GM18868 (cell line): ENCODE measurements around the gene FAM221A.
"Not testable (repeated sequence)": the region's sequence is repeated elsewhere in the genome, so short reads cannot be mapped to it uniquely, and the experiment has no call there.

Source experiments
- ATAC-seq: cut with Tn5 transposase; IDR thresholded peaks from one replicate; pipeline ENCODE4 v1.9.1; 2021; ENCODE audit warnings: mild to moderate bottlenecking, moderate library complexity; ENCODE audit not compliant: unreplicated experiment

The FAM221A gene, protein sequence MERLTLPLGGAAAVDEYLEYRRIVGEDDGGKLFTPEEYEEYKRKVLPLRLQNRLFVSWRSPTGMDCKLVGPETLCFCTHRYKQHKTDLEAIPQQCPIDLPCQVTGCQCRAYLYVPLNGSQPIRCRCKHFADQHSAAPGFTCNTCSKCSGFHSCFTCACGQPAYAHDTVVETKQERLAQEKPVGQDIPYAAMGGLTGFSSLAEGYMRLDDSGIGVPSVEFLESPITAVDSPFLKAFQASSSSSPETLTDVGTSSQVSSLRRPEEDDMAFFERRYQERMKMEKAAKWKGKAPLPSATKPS

GRCh38 chr7:23679898-23680413 is at the start of gene FAM221A:
Gene FAM221A (plus strand): TSS chr7:23680199. CDS start chr7:23680219, 20 bp downstream.
- ATAC-seq, result peak; percentile 98

DNA sequence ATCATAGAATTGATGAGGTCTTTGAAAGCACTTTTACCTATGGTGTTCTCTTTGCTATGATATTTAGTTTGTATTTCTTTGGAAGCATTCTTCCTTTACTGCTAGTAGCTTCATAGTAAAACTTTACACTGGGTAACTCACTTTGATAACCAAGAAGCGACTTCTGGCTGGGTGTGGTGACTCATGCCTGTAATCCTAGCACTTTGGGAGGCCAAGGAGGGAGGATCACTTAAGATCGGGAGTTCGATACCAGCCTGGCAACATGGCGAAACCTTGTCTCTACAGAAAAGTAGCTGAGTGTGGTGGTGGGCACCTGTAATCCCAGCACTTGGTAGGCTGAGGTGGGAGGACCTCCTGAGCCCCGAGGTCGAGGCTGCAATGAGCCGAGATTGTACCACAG is 46.6 kb upstream of the FAM221A start:
- ATAC-seq, result no peak

GRCh38 chr7:23645822-23646221 is 34.2 kb upstream of the FAM221A start:
- no peak for ATAC-seq

DNA sequence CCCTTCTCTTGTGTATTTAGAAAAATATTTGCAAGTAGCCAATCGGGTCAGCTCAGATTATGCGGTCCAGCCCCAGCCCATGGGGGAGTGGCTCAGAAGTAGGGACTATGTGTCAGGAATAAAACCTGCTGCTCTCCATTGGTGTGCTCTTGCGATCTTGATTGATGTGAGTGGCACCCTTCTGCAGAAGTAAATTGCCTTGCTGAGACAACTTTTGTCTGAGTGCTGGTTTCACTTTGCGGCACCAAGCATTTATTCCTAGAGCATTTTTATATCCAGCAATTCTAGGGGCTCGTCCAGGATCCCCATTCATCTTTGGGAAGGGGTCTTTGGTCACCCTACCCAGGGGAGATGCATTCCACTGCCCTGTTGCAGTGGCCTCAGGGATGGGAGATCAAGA is 26.1 kb upstream of the FAM221A start:
- no peak for ATAC-seq

- ATAC-seq, result no peak
Measured at GRCh38 chr7:23654508-23654907, 25.5 kb upstream of the FAM221A start.

DNA sequence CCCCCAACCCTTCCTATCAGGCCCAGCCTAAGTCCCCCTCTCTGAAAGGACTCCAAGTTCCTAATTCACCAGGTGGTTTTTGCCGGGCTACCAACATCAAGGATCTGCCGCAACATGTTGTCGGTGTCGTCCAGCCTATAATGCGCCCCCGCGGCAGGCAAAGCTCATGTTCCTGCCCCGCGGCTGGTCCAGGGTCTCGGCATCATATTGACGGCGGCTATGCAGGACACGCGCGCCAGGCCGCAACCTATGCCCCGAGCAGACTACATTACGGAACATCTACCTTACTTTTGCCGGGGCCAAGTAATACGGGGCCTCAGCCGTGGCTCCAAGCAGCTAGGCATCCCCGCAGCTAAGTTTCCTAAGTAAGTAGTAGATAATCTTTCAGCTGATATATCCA is 24.6 kb upstream of the FAM221A start:
- ATAC-seq, result no peak

DNA sequence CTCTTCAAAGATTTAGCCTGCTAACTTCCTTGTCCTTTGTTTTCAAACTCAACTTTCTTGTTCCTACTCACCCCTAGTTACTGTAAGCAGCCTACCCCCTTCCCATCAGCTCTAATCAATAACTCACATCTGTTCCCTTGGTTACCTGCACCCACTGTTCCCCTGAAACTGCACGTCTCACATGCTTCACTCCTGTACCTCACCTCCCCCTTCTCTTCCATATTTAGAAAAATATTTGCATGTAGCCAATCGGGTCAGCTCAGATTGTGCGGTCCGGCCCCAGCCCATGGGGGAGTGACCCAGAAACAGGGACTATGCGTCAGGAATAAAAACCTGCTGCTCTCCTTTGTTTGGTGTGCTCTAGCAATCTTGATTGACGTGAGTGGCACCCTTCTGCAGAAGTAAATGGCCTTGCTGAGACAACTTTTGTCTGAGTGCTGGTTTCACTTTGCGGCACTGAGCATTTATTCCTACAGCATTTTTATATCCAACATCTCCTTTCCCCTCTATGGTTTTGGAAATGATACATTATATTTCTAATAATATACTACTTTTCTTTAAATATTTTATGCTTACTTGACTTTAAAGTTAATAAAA is 21.1 kb upstream of the FAM221A start:
- ATAC-seq, result no peak

DNA sequence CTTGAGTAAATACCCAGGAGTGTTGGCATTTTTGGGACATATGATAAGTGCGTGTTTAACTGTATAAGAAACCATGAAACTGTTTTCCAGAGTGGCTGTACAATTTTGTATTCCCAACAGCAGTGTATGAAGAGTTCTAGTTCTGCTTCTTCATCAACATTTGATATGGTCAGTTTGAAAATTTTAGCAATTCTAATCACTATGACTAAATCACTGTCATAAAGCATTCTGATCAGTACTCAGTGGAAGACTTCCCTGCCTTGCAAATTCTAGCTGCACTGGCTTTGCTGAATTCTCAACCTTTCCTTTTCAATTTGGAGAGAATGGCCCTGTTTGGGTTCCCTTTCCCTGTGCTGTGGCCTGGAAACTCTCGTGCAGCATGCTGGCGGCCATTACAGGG is 18.6 kb upstream of the FAM221A start:
- no peak for ATAC-seq

GRCh38 chr7:23662124-23662983 is 17.6 kb upstream of the FAM221A start:
- no peak for ATAC-seq

GRCh38 chr7:23662984-23663313 is 17.1 kb upstream of the FAM221A start:
- ATAC-seq, result no peak

DNA sequence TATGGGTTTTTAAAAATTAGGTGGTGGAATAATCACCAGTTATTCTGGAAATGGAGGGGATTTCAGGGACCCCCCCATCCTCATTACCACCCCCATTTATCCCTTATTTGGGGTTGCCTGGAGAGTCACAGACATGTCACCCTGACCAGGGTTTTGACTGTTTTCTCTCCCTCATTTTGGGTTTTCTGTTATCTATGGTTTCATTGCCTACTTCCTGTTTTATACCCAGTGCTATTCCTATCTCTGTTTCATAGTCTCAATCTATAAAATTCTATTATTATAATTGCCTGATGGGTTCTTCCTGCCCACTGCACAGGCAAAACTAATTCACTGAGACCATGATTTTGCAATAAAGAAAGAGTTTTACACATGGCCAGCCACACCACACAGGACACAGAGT is 15.9 kb upstream of the FAM221A start:
- ATAC-seq, result no peak

GRCh38 chr7:23672033-23672432 is 8.0 kb upstream of the FAM221A start:
- no peak for ATAC-seq

DNA sequence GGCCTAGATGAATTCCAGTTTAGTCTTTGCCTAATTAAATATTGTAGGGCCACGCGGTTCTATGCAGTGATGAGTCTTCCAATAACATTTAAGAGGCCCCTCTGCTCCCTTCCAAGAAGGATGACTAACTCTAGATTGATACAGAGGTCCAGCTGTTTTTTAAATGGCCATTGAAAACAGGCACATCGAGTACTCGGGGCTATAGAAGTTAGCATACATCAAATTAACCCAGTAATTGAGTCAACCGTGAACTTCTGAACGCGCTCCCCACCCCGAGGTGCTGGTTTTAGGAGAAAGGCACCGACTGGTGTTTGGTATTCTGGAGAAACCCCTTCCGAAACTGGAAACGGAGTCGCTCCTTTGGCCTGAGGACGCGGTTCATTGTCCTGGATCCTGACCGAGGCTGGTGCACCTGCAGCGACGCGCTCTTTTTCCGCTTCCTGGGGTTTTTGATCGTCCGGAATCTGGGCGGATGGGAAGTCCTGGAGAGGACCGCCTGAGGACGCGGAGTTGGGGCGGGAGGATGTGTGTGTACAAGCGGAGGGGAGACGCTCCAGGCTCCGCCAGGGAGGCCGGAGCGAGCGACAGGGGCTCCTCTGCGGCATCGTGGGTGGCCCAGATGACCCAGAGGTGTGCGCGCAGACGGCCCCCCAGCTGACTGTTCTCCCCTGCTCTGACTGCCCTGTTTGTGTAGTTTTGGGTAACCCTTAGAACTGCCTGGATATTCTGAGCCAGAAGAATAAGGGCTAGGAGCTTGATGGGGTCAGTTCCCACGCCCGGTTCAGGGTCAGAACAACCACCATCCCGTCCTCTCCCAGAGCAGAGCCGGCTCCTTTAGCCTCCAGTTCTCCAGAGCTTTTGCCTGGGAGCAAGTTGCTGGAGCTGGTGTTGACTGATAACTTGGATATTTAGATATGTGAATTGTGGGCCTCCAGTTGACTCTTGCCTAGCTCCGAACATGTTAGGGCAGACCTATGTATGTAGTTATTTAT is 711 bp downstream of the FAM221A start:
- peak; percentile 37 for ATAC-seq

DNA sequence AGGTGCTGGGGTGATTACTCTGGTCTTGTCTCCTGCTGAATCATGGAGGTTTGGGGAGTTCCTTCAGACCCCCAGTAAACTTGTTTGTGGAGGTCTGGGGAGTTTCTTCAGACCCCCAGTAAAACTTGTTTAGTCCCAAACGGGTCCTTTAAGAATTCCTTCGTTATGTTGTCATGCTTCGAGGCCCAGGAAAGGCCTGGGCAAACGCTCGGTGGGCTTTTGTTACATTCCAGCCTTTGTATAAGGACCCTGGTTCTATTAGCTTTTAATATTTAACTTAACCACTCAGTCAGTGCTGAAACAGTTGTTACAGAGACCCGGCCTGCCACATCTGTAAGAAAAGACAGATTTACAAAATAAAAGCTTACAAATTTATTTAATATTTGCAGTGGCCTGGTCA is 4.0 kb downstream of the FAM221A start:
- not testable (repeated sequence) for ATAC-seq

GRCh38 chr7:23685731-23686130 is 5.7 kb downstream of the FAM221A start:
- no peak for ATAC-seq

GRCh38 chr7:23687011-23687410 is 7.0 kb downstream of the FAM221A start:
- no peak for ATAC-seq

GRCh38 chr7:23689165-23689564 is 9.2 kb downstream of the FAM221A start:
- no peak for ATAC-seq

DNA sequence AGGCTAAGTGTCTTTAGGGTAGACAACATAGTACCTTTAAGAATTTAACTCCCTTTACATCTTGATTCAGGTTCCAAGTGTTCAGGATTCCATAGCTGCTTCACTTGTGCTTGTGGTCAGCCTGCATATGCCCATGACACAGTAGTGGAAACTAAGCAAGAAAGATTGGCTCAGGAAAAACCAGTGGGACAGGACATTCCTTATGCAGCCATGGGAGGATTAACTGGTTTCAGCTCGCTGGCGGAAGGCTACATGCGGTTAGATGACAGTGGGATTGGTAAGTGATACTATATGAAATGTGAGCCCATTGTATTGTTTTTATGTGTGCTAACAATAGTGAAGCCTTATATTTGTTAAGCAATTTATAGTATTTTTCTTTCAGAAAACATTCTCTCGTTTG is 11.3 kb downstream of the FAM221A start:
- ATAC-seq, result no peak

- no peak for ATAC-seq
Measured at GRCh38 chr7:23693224-23693623, 13.2 kb downstream of the FAM221A start.

- ATAC-seq, result no peak
Measured at GRCh38 chr7:23696916-23697441, 17.0 kb downstream of the FAM221A start.
